G401.6 (cell line): ENCODE results near the gene OR7A10.
"Not testable (repeated sequence)": the region's sequence is repeated elsewhere in the genome, so short reads cannot be mapped to it uniquely, and the experiment has no call there.

Experiments
- FAIRE-seq: peaks from 2 replicates; lab custom pipeline; 2012; peaks lifted over from hg19 to GRCh38; lab: Jason Lieb, UNC

The OR7A10 gene

GRCh38 chr19:14795078-14795721 is 53.5 kb downstream of the OR7A10 start:
- no peak for FAIRE-seq

- FAIRE-seq = not testable (repeated sequence)
Observed at GRCh38 chr19:14792250-14792649, 56.5 kb downstream of the OR7A10 start.
